ENCODE results near the gene NECAP2.

NECAP2 gene

DNA sequence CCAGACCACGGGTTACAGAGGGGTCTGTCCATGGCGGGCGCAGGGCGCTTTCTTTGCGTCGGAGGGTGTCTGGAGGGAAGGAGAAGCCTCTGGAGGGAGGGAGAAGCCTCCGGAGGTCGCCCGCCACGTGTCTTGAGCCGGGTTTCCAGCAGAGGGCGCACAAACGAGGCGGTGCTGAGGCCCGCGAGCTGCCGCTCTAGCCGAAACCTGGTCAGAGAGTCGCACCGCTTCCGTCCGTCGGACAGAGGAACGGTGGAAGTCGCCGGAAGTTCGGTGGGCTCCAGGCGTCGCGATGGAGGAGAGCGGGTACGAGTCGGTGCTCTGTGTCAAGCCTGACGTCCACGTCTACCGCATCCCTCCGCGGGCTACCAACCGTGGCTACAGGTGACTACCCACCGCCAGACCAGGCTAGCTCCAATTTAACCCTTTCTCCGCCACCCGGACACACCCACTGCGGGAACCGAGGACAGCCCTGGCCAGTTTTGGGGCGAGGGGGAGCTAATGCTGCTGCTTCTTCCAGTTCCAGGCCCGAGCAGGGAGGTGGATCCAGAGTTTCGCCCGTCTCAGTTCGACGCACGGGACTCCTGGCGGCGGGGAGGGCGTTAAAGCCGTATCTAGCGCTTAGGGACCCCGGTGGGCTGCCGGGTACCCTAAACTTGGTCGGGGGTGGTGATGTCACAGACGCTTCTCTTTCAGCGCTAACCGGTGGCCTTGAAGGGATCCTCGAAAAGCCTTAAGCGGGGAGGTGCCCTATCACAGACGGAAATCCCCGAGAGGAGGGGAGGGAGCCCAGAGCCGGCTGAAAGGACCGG is at the start of gene NECAP2:
NECAP2 (plus strand) TSS at position 255 of the 812 bp plus-strand sequence; CDS start at position 293, 38 bp downstream.
- peak; percentile 90 for DNase-seq

DNA sequence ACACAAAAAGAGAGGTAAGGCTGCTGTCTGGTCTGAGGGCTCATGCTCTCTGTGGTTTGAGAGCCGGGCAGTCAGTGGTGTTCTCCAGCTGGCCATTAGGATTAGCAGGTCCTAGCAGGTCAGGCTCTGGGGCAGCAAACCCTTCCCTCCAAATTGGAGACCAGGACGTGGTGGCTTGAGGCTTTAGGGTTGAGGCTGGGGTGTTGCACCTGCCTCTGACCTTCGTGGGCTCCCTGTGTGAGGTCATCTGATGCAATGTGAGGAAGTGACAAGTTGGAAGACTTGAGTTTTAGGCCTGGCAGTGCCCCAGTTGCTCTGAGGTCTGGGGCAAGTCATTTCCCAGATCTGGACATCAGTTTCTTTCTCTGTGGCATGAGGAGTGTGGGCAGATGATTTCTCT is 49.1 kb upstream of the NECAP2 start:
- DNase-seq: no peak

- DNase-seq: no peak
Observed at GRCh38 chr1:16392740-16393569, 47.6 kb upstream of the NECAP2 start.

DNA sequence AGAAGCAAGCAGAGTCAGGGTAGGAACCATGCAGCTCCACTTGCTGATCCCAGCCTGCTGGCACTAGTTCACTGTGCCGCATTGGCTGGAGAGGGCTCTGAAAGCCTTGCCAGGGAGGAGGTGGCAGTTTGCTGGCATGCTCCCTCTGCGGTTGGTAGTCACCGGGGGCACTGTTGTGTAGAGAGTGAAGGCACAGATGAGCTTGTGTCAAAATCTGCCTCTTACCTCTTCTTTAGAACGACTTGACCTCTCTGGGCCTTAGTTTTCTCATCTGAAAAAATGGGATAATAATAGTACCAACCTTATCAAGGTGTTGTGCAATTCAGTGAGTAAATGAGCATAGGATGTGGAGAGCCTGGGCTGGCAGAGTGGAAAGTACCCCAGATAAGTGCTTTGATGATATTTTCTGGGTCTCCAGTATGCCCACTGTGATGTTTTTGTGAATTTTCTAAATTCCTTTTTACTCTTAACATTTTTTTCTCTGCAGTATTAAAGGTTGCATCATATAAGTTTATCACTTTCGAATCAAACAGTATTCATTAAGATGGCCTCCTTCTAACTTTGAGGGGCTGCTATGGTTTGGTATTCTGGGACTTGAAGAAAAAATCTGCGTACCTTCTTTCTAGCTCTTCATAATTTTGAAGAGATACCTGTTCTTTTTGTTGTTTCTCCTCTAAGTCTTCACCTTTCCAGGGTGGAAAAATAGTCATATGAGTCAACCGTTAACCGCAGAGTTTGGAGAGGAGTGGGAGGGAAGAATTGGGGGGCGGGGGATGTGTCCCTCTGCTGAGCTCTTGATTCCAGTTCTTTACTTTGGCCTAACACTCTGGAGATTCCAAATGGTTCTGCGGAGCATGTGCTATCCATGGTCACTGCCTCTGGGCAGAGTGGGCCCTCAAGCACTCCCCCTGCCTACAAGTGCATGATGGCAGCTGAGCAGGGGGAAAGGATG is 46.7 kb upstream of the NECAP2 start:
- no peak for DNase-seq

DNA sequence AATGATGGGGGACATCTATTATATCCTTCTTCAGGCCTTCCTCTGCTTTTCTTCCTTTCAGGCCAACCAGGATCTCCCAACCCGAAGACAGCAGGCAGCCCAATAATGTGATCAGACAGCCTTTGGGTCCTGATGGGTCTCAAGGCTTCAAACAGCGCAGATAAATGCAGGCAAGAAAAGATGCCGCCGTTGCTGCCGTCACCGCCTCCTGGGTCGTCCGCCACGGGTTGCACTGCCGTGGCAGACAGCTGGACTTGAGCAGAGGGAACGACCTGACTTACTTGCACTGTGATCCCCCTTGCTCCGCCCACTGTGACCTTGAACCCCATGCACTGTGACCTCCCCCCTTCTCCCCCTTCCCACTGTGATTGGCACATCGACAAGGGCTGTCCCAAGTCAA is 45.5 kb upstream of the NECAP2 start:
- no peak for DNase-seq

- no peak for DNase-seq
Observed at GRCh38 chr1:16396591-16396990, 43.9 kb upstream of the NECAP2 start.

DNA sequence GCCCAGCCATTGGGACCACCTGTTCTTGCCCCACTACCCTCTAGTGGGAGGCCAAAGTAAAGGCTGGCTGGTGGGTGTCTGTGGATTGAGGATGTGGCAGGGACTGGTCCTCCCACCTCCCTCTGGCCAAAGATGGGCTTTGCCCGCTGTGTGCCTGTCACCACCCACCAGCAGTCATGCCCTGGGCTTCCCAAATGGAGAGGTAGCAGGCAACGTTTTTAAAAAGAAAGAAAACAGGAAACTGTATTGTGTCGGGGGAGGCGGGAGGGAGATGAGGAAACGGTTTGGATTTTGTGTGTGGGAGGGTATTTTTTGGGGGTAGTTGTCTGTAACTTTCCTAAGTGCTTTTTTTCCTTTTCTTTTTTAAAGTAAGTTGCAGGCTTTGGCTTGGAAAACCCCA is 43.4 kb upstream of the NECAP2 start:
- no peak for DNase-seq

- no peak for DNase-seq
Observed at GRCh38 chr1:16398371-16398953, 42.1 kb upstream of the NECAP2 start.

DNA sequence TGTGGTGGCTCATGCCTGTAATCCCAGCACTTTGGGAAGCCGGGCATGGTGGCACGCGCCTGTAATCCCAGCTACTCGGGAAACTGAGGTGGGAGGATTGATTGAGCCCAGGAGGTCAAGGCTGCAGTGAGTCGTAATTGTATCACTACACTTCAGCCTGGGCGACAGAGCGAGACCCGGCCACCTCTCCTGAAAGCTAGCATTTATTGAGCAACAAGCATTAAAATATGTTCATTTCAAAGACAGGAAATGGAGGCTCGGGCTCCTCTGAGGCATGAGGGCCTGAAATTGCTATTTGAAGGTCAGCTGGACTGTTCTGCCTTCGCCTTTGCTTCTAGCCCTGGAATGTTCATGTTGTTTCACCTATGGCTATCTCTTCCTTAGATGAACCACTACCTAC is 37.8 kb upstream of the NECAP2 start:
- no peak for DNase-seq

GRCh38 chr1:16405441-16405840 is 35.1 kb upstream of the NECAP2 start:
- DNase-seq: no peak

GRCh38 chr1:16406868-16407267 is 33.7 kb upstream of the NECAP2 start:
- no peak for DNase-seq

GRCh38 chr1:16409536-16410152 is 30.9 kb upstream of the NECAP2 start:
- no peak for DNase-seq

GRCh38 chr1:16410803-16411202 is 29.7 kb upstream of the NECAP2 start:
- no peak for DNase-seq

DNA sequence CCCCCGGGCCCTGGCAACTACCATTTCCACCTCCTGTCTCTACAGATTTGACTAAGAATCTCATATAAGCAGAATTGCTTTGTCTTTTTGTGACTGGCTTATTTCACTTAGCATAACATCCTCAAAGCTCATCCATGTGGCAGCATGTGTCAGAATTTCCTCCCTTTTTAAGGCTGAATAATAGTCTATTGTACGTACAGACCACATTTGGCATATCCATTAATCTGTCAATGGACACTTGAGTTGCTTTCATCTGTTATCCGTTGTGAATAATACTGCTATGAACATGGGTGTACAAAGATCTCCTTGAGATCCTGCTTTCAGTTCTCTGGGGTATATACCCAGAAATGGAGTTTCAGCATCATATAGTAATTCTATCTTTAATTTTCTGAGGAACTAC is 27.3 kb upstream of the NECAP2 start:
- no peak for DNase-seq

DNA sequence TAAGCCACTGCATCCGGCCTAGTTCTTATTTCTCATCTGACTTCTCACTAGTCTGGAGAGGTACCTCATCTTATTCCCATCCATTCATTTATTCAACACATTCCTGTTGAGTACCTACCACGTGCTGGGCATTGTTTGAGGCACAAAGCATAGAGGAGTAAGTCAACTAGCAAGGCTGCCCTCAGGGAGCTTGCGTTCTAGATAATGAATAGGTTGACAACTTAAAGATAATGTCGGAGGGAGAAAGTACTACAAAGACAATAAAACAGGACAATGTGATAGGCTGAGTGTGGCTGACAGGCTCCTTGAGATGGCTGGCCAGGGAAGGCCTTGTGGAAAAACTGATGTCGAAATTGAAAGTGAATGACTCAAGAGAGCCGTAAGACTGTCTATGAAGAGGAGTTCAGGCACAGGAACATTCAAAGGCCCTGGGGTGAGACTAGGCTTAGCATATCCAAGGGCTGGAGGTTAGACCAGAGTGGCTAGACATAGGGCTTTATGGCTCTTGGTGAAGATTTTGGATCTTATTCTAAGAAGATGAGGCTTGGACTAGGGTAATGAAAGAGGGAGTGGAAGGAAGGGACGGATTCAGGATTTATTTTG is 21.6 kb upstream of the NECAP2 start:
- DNase-seq: no peak

GRCh38 chr1:16420424-16421118 is 20.0 kb upstream of the NECAP2 start:
- no peak for DNase-seq

- DNase-seq: no peak
Observed at GRCh38 chr1:16421201-16421600, 19.3 kb upstream of the NECAP2 start.

DNA sequence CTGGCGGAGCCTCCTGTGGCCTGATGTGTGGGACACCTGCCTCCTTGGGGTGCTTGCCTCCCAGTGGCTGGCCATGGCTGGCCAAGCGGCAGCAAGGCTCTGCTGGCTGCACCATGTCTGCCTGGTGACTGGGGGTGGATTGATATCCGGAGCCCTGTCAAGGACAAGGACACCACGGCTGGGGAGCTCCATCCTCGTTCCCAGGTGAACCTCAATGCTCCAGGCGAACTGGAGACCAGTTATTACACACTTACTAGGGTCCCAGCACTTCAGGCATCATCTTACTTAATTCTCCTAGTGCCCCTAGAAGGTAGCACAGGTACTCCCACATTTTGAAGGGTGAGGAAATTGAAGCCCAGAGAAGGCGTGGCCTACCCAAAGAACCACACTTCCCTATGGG is 18.5 kb upstream of the NECAP2 start:
- no peak for DNase-seq

DNA sequence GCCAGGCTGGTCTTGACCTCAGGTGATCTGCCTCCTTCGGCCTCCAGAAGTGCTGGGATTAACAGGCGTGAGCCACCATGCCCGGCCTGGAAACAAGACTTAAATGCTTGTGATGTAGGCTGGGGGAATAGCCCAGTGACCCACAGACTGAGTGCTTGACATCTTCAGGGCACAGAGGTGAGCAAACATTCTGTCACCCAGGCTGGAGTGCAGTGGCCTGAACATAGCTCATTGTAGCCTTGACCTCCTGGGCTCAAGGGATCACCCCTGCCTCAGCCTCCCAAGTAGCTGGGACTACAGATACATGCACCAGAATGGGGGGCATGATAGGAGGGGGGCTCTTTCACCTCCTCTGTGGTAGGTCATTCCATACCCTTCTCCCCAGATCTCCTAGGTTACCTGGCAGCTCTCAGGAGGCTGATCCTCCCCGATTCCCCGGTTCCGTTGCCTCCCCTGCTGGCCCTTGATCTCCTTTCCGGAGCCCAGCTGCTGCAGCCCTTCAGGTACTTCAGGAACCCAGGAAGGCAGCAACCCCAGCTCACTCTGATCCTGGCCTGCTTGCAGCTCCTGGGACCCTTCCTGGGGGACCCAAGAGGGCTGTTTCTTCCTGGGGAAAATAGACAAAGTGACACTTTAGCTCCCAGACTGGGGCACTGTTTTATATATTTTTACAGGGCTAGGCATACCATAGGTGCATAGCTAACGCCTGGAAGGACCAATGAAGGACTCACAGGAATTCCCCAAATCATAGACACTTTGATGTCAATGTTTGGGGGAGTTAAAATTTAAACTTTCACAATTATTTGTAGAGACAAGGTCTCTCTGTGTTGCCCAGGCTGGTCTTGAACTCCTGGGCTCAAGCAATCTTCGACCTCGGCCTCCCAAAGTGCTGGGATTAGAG is 15.1 kb upstream of the NECAP2 start:
- DNase-seq: no peak

DNA sequence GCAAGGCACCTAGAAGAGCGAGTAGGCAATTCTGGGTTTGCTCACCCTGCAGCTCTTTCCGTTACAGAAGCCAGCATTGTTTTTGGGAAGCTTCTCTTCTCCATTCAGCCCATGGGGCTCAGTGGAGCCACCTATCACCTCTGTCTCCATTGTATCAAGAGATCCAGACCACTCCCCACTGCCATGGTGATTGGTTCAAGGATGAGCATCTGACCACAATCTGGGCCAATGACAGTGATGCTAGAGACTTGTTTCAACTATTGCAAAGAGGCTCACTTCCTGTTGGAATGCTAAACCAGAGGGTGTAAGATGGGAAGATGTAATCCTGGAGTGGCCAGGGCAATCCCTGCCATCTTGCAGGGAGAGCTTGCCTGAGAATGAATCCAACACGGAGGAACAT is 9.9 kb upstream of the NECAP2 start:
- no peak for DNase-seq

All from NCI-H1048 (cell line).